Suprapubic skin (tissue), 4 donors: ENCODE measurements around the gene CBY1.

Source experiments
- POLR2A ChIP-seq, 2 donors: fragments of 450-650 bp; IDR thresholded peaks; one replicate each; pipeline ENCODE4 v1.6.1; 2017; ENCODE audit warnings: antibody characterized with exemption in 2 of 2, mild to moderate bottlenecking in 2 of 2, moderate library complexity in 2 of 2
- POLR2AphosphoS5 ChIP-seq, 3 donors: sonication (generic); formaldehyde crosslinking; IDR thresholded peaks; one replicate each; pipeline ENCODE4 v1.6.1; 2017; ENCODE audit warnings: antibody characterized with exemption in 3 of 3
- TF ChIP-seq, protein P1 (sequence below), 2 donors: fragments of 200-600 bp in 1 of 2; fragments of 450-650 bp in 1 of 2; sonication (generic) in 1 of 2; IDR thresholded peaks; one replicate each; pipeline ENCODE4 v1.5.1; 2016 to 2019; ENCODE audit warnings: antibody characterized with exemption in 2 of 2, mild to moderate bottlenecking in 1 of 2, moderate library complexity in 1 of 2

DNA sequence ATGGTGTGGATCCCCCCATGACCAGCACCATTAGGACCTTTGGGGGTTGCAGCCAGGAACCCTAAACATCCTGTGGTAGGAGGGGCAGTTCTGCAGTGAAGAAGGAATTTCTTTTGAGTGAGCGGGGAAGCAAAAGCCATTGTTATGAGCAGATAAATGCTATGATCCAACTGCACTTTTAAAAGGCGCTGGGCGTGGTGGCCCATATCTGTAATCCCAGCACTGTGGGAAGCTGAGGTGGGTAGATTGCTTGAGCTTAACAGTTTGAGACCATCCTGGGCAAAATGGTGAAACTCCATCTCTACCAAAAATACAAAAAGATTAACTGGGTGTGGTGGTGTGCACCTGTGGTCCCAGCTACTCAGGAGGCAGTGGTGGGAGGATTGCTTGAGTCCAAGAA is 19.4 kb downstream of the CBY1 start:
- TF ChIP-seq, protein P1, sequence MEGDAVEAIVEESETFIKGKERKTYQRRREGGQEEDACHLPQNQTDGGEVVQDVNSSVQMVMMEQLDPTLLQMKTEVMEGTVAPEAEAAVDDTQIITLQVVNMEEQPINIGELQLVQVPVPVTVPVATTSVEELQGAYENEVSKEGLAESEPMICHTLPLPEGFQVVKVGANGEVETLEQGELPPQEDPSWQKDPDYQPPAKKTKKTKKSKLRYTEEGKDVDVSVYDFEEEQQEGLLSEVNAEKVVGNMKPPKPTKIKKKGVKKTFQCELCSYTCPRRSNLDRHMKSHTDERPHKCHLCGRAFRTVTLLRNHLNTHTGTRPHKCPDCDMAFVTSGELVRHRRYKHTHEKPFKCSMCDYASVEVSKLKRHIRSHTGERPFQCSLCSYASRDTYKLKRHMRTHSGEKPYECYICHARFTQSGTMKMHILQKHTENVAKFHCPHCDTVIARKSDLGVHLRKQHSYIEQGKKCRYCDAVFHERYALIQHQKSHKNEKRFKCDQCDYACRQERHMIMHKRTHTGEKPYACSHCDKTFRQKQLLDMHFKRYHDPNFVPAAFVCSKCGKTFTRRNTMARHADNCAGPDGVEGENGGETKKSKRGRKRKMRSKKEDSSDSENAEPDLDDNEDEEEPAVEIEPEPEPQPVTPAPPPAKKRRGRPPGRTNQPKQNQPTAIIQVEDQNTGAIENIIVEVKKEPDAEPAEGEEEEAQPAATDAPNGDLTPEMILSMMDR (IDR thresholded peaks at IDR 0.05) = no peak
- TF ChIP-seq POLR2A (IDR thresholded peaks at IDR 0.05) = no peak
- no peak for TF ChIP-seq POLR2AphosphoS5 (IDR thresholded peaks at IDR 0.05)
